Ishikawa (cell line): Measurements from ENCODE around the gene NADK.

Experiments
- CREB1 ChIP-seq: IDR thresholded peaks from 2 replicates; pipeline ENCODE4 v1.6.1; 2012; ENCODE audit warnings: low read depth
- TAF1 ChIP-seq: IDR thresholded peaks from 2 replicates; pipeline ENCODE4 v1.6.1; 2012; ENCODE audit warnings: low read depth, mild to moderate bottlenecking
- TF ChIP-seq, protein P1 (sequence below): IDR thresholded peaks from 2 replicates; pipeline ENCODE4 v1.6.1; 2012; ENCODE audit warnings: low read depth, mild to moderate bottlenecking

DNA sequence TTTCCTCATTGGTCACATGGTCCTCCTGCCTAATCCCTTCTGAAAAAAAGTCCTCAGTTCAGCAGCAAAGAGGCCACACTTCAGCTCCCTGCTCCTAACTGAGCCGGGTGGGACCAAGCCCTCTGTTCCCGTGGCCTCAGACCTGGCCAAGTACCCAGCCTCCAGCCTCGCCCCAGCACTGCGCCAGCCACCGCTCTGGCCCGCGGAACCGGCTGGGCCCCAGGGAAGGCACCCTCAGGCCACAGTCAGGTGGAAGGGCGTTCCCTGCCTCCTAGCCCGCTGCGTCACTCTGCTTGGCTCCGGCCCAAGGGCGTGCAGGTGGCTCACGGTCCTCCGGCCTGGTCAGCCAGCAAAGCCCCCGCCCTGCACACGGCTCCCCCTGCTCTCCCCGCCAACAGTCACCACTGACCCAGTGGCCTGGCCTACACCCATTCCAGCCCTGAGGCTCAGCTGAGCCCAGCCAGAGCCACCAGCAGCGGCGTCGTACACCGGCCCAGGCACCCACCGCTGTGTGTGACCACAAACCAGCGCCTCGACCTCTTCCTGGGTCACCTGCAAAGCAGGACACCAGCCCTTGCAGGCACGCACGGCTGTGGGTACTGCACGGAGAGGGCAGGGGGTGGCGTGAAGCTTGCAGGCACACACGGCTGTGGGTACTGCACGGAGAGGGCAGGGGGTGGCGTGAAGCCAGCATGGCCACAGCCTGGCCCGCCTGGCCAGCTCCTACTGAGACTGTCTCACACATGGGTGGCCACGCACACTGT is 19.4 kb downstream of the NADK start:
- TF ChIP-seq TAF1: peak; percentile 48; the same call in 1 of the 2 replicates
- TF ChIP-seq, protein P1, sequence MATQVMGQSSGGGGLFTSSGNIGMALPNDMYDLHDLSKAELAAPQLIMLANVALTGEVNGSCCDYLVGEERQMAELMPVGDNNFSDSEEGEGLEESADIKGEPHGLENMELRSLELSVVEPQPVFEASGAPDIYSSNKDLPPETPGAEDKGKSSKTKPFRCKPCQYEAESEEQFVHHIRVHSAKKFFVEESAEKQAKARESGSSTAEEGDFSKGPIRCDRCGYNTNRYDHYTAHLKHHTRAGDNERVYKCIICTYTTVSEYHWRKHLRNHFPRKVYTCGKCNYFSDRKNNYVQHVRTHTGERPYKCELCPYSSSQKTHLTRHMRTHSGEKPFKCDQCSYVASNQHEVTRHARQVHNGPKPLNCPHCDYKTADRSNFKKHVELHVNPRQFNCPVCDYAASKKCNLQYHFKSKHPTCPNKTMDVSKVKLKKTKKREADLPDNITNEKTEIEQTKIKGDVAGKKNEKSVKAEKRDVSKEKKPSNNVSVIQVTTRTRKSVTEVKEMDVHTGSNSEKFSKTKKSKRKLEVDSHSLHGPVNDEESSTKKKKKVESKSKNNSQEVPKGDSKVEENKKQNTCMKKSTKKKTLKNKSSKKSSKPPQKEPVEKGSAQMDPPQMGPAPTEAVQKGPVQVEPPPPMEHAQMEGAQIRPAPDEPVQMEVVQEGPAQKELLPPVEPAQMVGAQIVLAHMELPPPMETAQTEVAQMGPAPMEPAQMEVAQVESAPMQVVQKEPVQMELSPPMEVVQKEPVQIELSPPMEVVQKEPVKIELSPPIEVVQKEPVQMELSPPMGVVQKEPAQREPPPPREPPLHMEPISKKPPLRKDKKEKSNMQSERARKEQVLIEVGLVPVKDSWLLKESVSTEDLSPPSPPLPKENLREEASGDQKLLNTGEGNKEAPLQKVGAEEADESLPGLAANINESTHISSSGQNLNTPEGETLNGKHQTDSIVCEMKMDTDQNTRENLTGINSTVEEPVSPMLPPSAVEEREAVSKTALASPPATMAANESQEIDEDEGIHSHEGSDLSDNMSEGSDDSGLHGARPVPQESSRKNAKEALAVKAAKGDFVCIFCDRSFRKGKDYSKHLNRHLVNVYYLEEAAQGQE: no peak
- no peak for TF ChIP-seq CREB1
